Activated CD4-positive, alpha-beta memory T cell treated with anti-CD3 and anti-CD28 coated beads for 36 hours (primary cell): Measurements from ENCODE around the gene SMYD3. TPM values are rescaled to one million over a fixed set of nuclear protein-coding genes. Genes with fewer than 3 reads are reported as not detected.
"Not testable (repeated sequence)": the region's sequence is repeated elsewhere in the genome, so short reads cannot be mapped to it uniquely, and the experiment has no call there.

ENCODE experiments used
- CTCF ChIA-PET: fragments of 350-600 bp; sonication (Branson Sonifier 250); formaldehyde crosslinking; loops from one replicate; lab custom pipeline; 2021; ENCODE audit warnings: antibody characterized with exemption, inconsistent platforms; lab: Charles Lee
- POLR2A ChIA-PET: fragments of 350-600 bp; sonication (Branson Sonifier 250); formaldehyde crosslinking; loops from one replicate; lab custom pipeline; 2021; ENCODE audit warnings: antibody characterized with exemption; lab: Charles Lee
- DNase-seq: peaks from one replicate; pipeline ENCODE4 v3.0.0-alpha.2; 2020
- H3K27ac Mint-ChIP-seq: one replicate; pipeline ENCODE4 v1.8.0; 2021; ENCODE audit warnings: mixed read lengths
- H3K27me3 Mint-ChIP-seq: one replicate; pipeline ENCODE4 v1.8.0; 2021; ENCODE audit warnings: mixed read lengths
- H3K36me3 Mint-ChIP-seq: one replicate; pipeline ENCODE4 v1.8.0; 2021; ENCODE audit warnings: mixed read lengths
- H3K4me1 Mint-ChIP-seq: one replicate; pipeline ENCODE4 v1.8.0; 2021; ENCODE audit warnings: low read depth, mixed read lengths
- H3K4me3 Mint-ChIP-seq: one replicate; pipeline ENCODE4 v1.8.0; 2021; ENCODE audit warnings: mild to moderate bottlenecking, mixed read lengths
- H3K9me3 Mint-ChIP-seq: one replicate; pipeline ENCODE4 v1.8.0; 2021; ENCODE audit warnings: mixed read lengths
- intact Hi-C: fragments of 100-400 bp; cut with micrococcal nuclease; formaldehyde crosslinking; loops from one replicate; pipeline ENCODE4 v1.15.1; 2023
- total RNA-seq, 2 experiments: library from RNA; stranded (reverse); gene quantifications; one replicate each; pipeline ENCODE4 v1.2.3, GENCODE V29; 2021

Gene SMYD3
- total RNA-seq, 2 experiments from 2014 or later = 16.6 to 20.2 TPM

- Mint-ChIP-seq H3K4me1 (peaks cover 51% of the 10 kb centered on the region), H3K9me3 (peaks cover 9% of the 10 kb centered on the region), H3K36me3 (peaks cover 50% of the 10 kb centered on the region), H3K4me3 (no peak overlapping the region), H3K27me3 (no peaks in the 10 kb centered on the region), H3K27ac (peak overlapping the region; percentile 62)
- POLR2A ChIA-PET = interaction anchor here (0.6 kb wide), 1 partner anchor 94 kb away, joined by 3 read pairs; no protein-coding TSS in a partner anchor
- intact Hi-C loops = loop anchor here (1.0 to 10.0 kb wide), 6 partner anchors 96 to 1177 kb away; partner anchors contain the start of genes CNST, KIF26B and TFB2M
- no peak for DNase-seq
- CTCF ChIA-PET = interaction anchor here (1.0 kb wide), 1 partner anchor 25 kb away, joined by 3 read pairs; no protein-coding TSS in a partner anchor
Measured at GRCh38 chr1:246332078-246332477, 175.0 kb downstream of the SMYD3 start.

- POLR2A ChIA-PET = interaction anchor here (1.7 kb wide), 1 partner anchor 35 kb away, joined by 10 read pairs; no protein-coding TSS in a partner anchor
- no peak overlapping the region for H3K4me3 Mint-ChIP-seq
- DNase-seq = peak; percentile 42
- H3K4me1 Mint-ChIP-seq = peaks cover 49% of the 10 kb centered on the region
- peaks cover 53% of the 10 kb centered on the region for H3K36me3 Mint-ChIP-seq
- H3K9me3 Mint-ChIP-seq = peaks cover 9% of the 10 kb centered on the region
- intact Hi-C loops = loop anchor here (1.0 to 10.0 kb wide), 9 partner anchors 8 to 1175 kb away; partner anchors contain the start of genes CNST, KIF26B and TFB2M
- H3K27ac Mint-ChIP-seq = peak overlapping the region; percentile 72
- CTCF ChIA-PET = interaction anchor here (1.1 kb wide), 1 partner anchor 23 kb away, joined by 4 read pairs; no protein-coding TSS in a partner anchor
- no peaks in the 10 kb centered on the region for H3K27me3 Mint-ChIP-seq
Measured at GRCh38 chr1:246329900-246330299, 177.2 kb downstream of the SMYD3 start.

GRCh38 chr1:246329292-246329691 is 177.8 kb downstream of the SMYD3 start:
- peaks cover 48% of the 10 kb centered on the region for H3K4me1 Mint-ChIP-seq
- not testable (repeated sequence) for H3K27me3 Mint-ChIP-seq, DNase-seq, H3K9me3 Mint-ChIP-seq, H3K4me3 Mint-ChIP-seq
- H3K27ac Mint-ChIP-seq = peak overlapping the region; percentile 72
- peaks cover 49% of the 10 kb centered on the region for H3K36me3 Mint-ChIP-seq
- POLR2A ChIA-PET = interaction anchor here (1.7 kb wide), 1 partner anchor 35 kb away, joined by 10 read pairs; no protein-coding TSS in a partner anchor
- intact Hi-C loops = loop anchor here (5.0 kb wide), 1 partner anchor 368 kb away; no protein-coding TSS in a partner anchor
- CTCF ChIA-PET = interaction anchor here (0.7 to 1.1 kb wide), 2 partner anchors 22 to 35 kb away, joined by 3 to 4 read pairs; no protein-coding TSS in a partner anchor

GRCh38 chr1:246324711-246325110 is 182.4 kb downstream of the SMYD3 start:
- POLR2A ChIA-PET = no interaction called here
- Mint-ChIP-seq H3K36me3 (peaks cover 20% of the 10 kb centered on the region), H3K4me1 (peaks cover 3% of the 10 kb centered on the region), H3K27ac (no peak overlapping the region), H3K27me3 (no peaks in the 10 kb centered on the region), H3K4me3 (no peak overlapping the region), H3K9me3 (peaks cover 4% of the 10 kb centered on the region)
- DNase-seq = no peak
- intact Hi-C loops = loop anchor here (5.0 kb wide), 1 partner anchor 373 kb away; no protein-coding TSS in a partner anchor
- CTCF ChIA-PET = no interaction called here

- H3K27me3 Mint-ChIP-seq, H3K4me3 Mint-ChIP-seq, DNase-seq, intact Hi-C loops, H3K27ac Mint-ChIP-seq, CTCF ChIA-PET, H3K4me1 Mint-ChIP-seq, H3K9me3 Mint-ChIP-seq, POLR2A ChIA-PET: not testable (repeated sequence)
- peaks cover 19% of the 10 kb centered on the region for H3K36me3 Mint-ChIP-seq
Measured at GRCh38 chr1:246324033-246324432, 183.0 kb downstream of the SMYD3 start.

- H3K4me1 Mint-ChIP-seq = no peaks in the 10 kb centered on the region
- no peak overlapping the region for H3K27ac Mint-ChIP-seq
- H3K36me3 Mint-ChIP-seq = peaks cover 4% of the 10 kb centered on the region
- POLR2A ChIA-PET = no interaction called here
- intact Hi-C loops = no loop called here
- H3K27me3 Mint-ChIP-seq = no peaks in the 10 kb centered on the region
- H3K9me3 Mint-ChIP-seq = no peaks in the 10 kb centered on the region
- no peak for DNase-seq
- H3K4me3 Mint-ChIP-seq = no peak overlapping the region
- CTCF ChIA-PET = no interaction called here
Measured at GRCh38 chr1:246320286-246320685, 186.8 kb downstream of the SMYD3 start.

GRCh38 chr1:246319083-246319714 is 187.9 kb downstream of the SMYD3 start:
- POLR2A ChIA-PET = no interaction called here
- intact Hi-C loops = no loop called here
- Mint-ChIP-seq H3K4me3 (no peak overlapping the region), H3K36me3 (peaks cover 4% of the 10 kb centered on the region), H3K9me3 (no peaks in the 10 kb centered on the region), H3K4me1 (no peaks in the 10 kb centered on the region), H3K27me3 (no peaks in the 10 kb centered on the region), H3K27ac (no peak overlapping the region)
- CTCF ChIA-PET = no interaction called here
- DNase-seq = no peak

- no peak for DNase-seq
- no peaks in the 10 kb centered on the region for H3K4me1 Mint-ChIP-seq
Measured at GRCh38 chr1:246318622-246319021, 188.5 kb downstream of the SMYD3 start.

GRCh38 chr1:246318036-246318359 is 189.1 kb downstream of the SMYD3 start:
- H3K4me1 Mint-ChIP-seq = no peaks in the 10 kb centered on the region
- peaks cover 2% of the 10 kb centered on the region for H3K36me3 Mint-ChIP-seq
- H3K9me3 Mint-ChIP-seq = no peaks in the 10 kb centered on the region
- no peaks in the 10 kb centered on the region for H3K27me3 Mint-ChIP-seq
- intact Hi-C loops = no loop called here
- H3K4me3 Mint-ChIP-seq = no peak overlapping the region
- no peak overlapping the region for H3K27ac Mint-ChIP-seq
- no peak for DNase-seq
- ChIA-PET POLR2A (no interaction called here), CTCF (no interaction called here)

More at GRCh38 chr1:246318622-246319021, 188.5 kb downstream of the SMYD3 start:
- Mint-ChIP-seq H3K36me3 (peaks cover 1% of the 10 kb centered on the region), H3K4me3 (no peak overlapping the region), H3K27me3 (no peaks in the 10 kb centered on the region), H3K27ac (no peak overlapping the region), H3K9me3 (no peaks in the 10 kb centered on the region)
- intact Hi-C loops = no loop called here
- ChIA-PET CTCF (no interaction called here), POLR2A (no interaction called here)

GRCh38 chr1:246317332-246318035 is 189.6 kb downstream of the SMYD3 start:
- Mint-ChIP-seq H3K4me1 (no peaks in the 10 kb centered on the region), H3K27me3 (no peaks in the 10 kb centered on the region), H3K9me3 (no peaks in the 10 kb centered on the region), H3K36me3 (peaks cover 2% of the 10 kb centered on the region), H3K27ac (no peak overlapping the region), H3K4me3 (no peak overlapping the region)
- no peak for DNase-seq
- ChIA-PET CTCF (no interaction called here), POLR2A (no interaction called here)
- intact Hi-C loops = no loop called here

GRCh38 chr1:246311461-246311860 is 195.6 kb downstream of the SMYD3 start:
- no peaks in the 10 kb centered on the region for H3K9me3 Mint-ChIP-seq
- no peak overlapping the region for H3K27ac Mint-ChIP-seq
- ChIA-PET POLR2A (interaction anchor here (1.2 kb wide), 1 partner anchor 31 kb away, joined by 3 read pairs; no protein-coding TSS in a partner anchor), CTCF (interaction anchor here (1.1 kb wide), 1 partner anchor 14 kb away, joined by 3 read pairs; no protein-coding TSS in a partner anchor)
- peaks cover 2% of the 10 kb centered on the region for H3K36me3 Mint-ChIP-seq
- H3K4me3 Mint-ChIP-seq = no peak overlapping the region
- no peak for DNase-seq
- no peaks in the 10 kb centered on the region for H3K27me3 Mint-ChIP-seq
- peaks cover 3% of the 10 kb centered on the region for H3K4me1 Mint-ChIP-seq
- intact Hi-C loops = no loop called here

- no peaks in the 10 kb centered on the region for H3K27me3 Mint-ChIP-seq
- H3K9me3 Mint-ChIP-seq = no peaks in the 10 kb centered on the region
- H3K4me1 Mint-ChIP-seq = peaks cover 3% of the 10 kb centered on the region
Measured at GRCh38 chr1:246309247-246309884, 197.7 kb downstream of the SMYD3 start.

More at GRCh38 chr1:246309247-246309884, 197.7 kb downstream of the SMYD3 start:
- intact Hi-C loops = no loop called here
- ChIA-PET CTCF (interaction anchor here (1.0 kb wide), 1 partner anchor 26 kb away, joined by 3 read pairs; no protein-coding TSS in a partner anchor), POLR2A (no interaction called here)
- H3K36me3 Mint-ChIP-seq = peaks cover 2% of the 10 kb centered on the region
- H3K4me3 Mint-ChIP-seq = no peak overlapping the region
- no peak for DNase-seq
- no peak overlapping the region for H3K27ac Mint-ChIP-seq
